ENCODE results near the gene MNX1.

MNX1 gene

GRCh38 chr7:157014635-157015555 is 4.4 kb upstream of the MNX1 start:
- DNase-seq (ENCODE audit: low read depth in 2 of 2) = no peak

- DNase-seq (ENCODE audit: low read depth in 2 of 2) = no peak
These were observed 3.4 kb upstream of the MNX1 start for GRCh38 chr7:157013602-157014549.

- no peak for DNase-seq (ENCODE audit: low read depth in 2 of 2)
These were observed 2.6 kb upstream of the MNX1 start for GRCh38 chr7:157013101-157013500.

GRCh38 chr7:157012113-157012547 is 1.7 kb upstream of the MNX1 start:
- no peak for DNase-seq (ENCODE audit: low read depth in 2 of 2)

GRCh38 chr7:157011333-157012112 is 1.1 kb upstream of the MNX1 start:
- no peak for DNase-seq (ENCODE audit: low read depth in 2 of 2)

GRCh38 chr7:157009778-157010587 is 480 bp downstream of the MNX1 start:
- no peak for DNase-seq (ENCODE audit: low read depth in 2 of 2)

GRCh38 chr7:157009170-157009777 is 1.2 kb downstream of the MNX1 start:
- DNase-seq (ENCODE audit: low read depth in 2 of 2) = no peak

GRCh38 chr7:157008206-157009169 is 2.0 kb downstream of the MNX1 start:
- DNase-seq (ENCODE audit: low read depth in 2 of 2) = no peak

GRCh38 chr7:157007470-157008066 is 2.9 kb downstream of the MNX1 start:
- no peak for DNase-seq (ENCODE audit: low read depth in 2 of 2)

GRCh38 chr7:157006829-157007469 is 3.5 kb downstream of the MNX1 start:
- DNase-seq (ENCODE audit: low read depth in 2 of 2) = no peak

- no peak for DNase-seq (ENCODE audit: low read depth in 2 of 2)
These were observed 4.2 kb downstream of the MNX1 start for GRCh38 chr7:157006205-157006747.

GRCh38 chr7:157005456-157006204 is 4.8 kb downstream of the MNX1 start:
- DNase-seq (ENCODE audit: low read depth in 2 of 2) = no peak

GRCh38 chr7:157004521-157005455 is 5.7 kb downstream of the MNX1 start:
- DNase-seq (ENCODE audit: low read depth in 2 of 2) = no peak

GRCh38 chr7:157003756-157004520 is 6.5 kb downstream of the MNX1 start:
- no peak for DNase-seq (ENCODE audit: low read depth in 2 of 2)

- DNase-seq (ENCODE audit: low read depth in 2 of 2) = no peak
These were observed 7.1 kb downstream of the MNX1 start for GRCh38 chr7:157003445-157003755.

All from stimulated activated CD8-positive, alpha-beta memory T cell treated with anti-CD3 and anti-CD28 coated beads, Interleukin-15, amount 100 ng/mL, for 48 hours (primary cell).